Measurements from ENCODE around the gene FOLR1.
A peak's percentile ranks its signal among the peaks of the same experiment; 100 is the strongest.

The FOLR1 gene

DNA sequence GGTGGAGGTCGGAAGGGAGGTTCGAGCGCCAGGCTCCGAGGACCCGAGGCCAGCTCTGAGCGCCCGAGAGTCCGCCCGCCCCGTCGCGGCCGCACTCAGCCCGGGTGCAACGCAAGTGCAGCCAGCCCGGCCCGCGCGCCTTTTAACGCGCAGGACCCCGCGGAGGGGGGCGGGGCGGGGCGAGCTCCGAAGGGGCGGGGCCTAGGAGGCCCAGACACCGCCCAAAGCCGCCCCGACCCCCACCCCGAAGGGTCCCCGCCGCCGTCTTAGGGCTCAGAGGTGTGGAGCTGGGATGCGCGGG is 52.1 kb downstream of the FOLR1 start, which contains the start of gene PHOX2A:
PHOX2A (minus strand) TSS at position 117 of the 301 bp plus-strand sequence. CDS start 172 bp downstream, outside the sequence.
- Histone ChIP-seq H3K27me3 (ENCODE audit: insufficient read depth, low read length) (peaks cover 58% of the 10 kb centered on the region), H3K79me2 (ENCODE audit: control insufficient read depth, insufficient read depth, low read length, unreplicated experiment) (no peaks in the 10 kb centered on the region), H3K4me3 (ENCODE audit: low read depth, low read length) (peak within 1 kb of the TSS; percentile 54), H3K27ac (ENCODE audit: low read depth, low read length) (no peak within 1 kb of the TSS), H2AFZ (ENCODE audit: low read length, unreplicated experiment) (no peak within 1 kb of the TSS), H3K36me3 (ENCODE audit: insufficient read depth, low read length) (no peaks in the 10 kb centered on the region), H3K4me1 (ENCODE audit: control insufficient read depth, insufficient read depth, low read length, unreplicated experiment) (peaks cover 4% of the 10 kb centered on the region)

- Histone ChIP-seq H3K4me3 (ENCODE audit: low read depth, low read length) (peak overlapping the region; percentile 54), H3K27me3 (ENCODE audit: insufficient read depth, low read length) (peaks cover 58% of the 10 kb centered on the region), H3K36me3 (ENCODE audit: insufficient read depth, low read length) (no peaks in the 10 kb centered on the region), H3K4me1 (ENCODE audit: control insufficient read depth, insufficient read depth, low read length, unreplicated experiment) (no peaks in the 10 kb centered on the region), H2AFZ (ENCODE audit: low read length, unreplicated experiment) (no peak overlapping the region), H3K79me2 (ENCODE audit: control insufficient read depth, insufficient read depth, low read length, unreplicated experiment) (no peaks in the 10 kb centered on the region), H3K27ac (ENCODE audit: low read depth, low read length) (no peak overlapping the region)
These were observed 52.7 kb downstream of the FOLR1 start for GRCh38 chr11:72244361-72245262.

DNA sequence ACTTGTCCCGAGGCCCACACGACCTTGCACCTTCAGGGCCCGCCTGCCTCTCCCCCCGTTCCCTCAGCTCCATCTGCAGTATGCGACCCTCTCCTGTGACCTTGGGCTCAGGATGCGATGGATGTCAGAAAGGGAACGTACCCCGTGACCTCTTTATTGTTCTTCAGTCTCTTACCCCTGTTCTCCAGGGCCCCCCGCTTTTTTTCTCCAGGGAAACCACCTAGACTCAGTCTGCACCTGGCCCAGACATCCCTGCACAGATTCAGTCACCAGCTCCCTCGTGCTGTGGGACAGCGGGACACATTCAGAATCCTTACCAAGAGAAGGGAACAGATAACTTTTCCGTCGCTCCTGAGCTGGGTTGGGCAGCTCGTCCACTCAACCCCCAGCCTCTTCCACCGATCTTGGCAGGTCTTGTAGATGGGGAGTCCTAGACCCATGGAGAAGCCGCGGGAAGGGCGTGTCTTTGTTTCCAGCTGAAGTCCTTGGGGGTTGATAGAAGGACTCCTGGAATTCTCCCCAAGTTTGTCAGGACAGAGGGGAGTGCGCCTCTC is 53.4 kb downstream of the FOLR1 start:
- Histone ChIP-seq H2AFZ (ENCODE audit: low read length, unreplicated experiment) (no peak overlapping the region), H3K27ac (ENCODE audit: low read depth, low read length) (no peak overlapping the region), H3K27me3 (ENCODE audit: insufficient read depth, low read length) (peaks cover 58% of the 10 kb centered on the region), H3K36me3 (ENCODE audit: insufficient read depth, low read length) (no peaks in the 10 kb centered on the region), H3K4me3 (ENCODE audit: low read depth, low read length) (no peak overlapping the region), H3K4me1 (ENCODE audit: control insufficient read depth, insufficient read depth, low read length, unreplicated experiment) (no peaks in the 10 kb centered on the region), H3K79me2 (ENCODE audit: control insufficient read depth, insufficient read depth, low read length, unreplicated experiment) (no peaks in the 10 kb centered on the region)
